ENCODE data around the gene SEC24D.

DNA sequence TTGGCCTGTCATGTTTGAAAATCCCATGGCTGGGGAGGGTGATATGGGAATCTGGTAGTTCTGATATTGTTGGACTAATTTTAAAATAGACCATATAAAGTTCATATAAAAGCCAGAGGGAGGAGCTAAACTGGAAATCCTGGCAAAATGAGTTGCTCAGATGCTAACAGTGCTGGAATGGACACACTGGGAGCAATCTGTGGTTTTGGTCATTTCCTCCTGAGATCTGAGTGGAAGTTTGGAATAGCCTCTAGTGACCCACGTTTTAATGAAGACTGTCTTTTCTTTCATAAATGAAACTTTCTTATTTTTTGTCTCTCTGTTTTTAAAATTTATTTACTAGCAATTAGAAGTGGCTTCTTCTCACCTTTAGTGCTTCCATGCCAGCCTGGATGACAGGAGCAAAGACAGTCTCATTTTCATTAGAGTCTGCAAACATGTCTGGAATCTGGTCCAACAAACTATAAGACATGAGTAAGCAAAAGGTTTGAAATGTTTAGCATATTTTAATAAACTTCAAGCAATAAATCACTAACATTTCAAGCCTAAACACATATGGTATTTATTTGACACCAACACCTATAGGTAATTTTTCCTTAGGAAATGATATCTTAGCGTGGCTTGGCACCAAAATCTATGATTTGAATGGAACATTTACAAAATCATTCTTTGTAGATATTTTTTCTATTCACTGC lies 84.2 kb downstream of the SEC24D start:
- TF ChIP-seq, protein P1, sequence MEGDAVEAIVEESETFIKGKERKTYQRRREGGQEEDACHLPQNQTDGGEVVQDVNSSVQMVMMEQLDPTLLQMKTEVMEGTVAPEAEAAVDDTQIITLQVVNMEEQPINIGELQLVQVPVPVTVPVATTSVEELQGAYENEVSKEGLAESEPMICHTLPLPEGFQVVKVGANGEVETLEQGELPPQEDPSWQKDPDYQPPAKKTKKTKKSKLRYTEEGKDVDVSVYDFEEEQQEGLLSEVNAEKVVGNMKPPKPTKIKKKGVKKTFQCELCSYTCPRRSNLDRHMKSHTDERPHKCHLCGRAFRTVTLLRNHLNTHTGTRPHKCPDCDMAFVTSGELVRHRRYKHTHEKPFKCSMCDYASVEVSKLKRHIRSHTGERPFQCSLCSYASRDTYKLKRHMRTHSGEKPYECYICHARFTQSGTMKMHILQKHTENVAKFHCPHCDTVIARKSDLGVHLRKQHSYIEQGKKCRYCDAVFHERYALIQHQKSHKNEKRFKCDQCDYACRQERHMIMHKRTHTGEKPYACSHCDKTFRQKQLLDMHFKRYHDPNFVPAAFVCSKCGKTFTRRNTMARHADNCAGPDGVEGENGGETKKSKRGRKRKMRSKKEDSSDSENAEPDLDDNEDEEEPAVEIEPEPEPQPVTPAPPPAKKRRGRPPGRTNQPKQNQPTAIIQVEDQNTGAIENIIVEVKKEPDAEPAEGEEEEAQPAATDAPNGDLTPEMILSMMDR (IDR thresholded peaks at IDR 0.05) = no peak
- TF ChIP-seq POLR2A (IDR thresholded peaks at IDR 0.05) = no peak
- TF ChIP-seq EP300 (IDR thresholded peaks at IDR 0.05) = no peak
